ENCODE results near the gene MPI.
"Not testable (repeated sequence)": the region's sequence is repeated elsewhere in the genome, so short reads cannot be mapped to it uniquely, and the experiment has no call there.

MPI gene

DNA sequence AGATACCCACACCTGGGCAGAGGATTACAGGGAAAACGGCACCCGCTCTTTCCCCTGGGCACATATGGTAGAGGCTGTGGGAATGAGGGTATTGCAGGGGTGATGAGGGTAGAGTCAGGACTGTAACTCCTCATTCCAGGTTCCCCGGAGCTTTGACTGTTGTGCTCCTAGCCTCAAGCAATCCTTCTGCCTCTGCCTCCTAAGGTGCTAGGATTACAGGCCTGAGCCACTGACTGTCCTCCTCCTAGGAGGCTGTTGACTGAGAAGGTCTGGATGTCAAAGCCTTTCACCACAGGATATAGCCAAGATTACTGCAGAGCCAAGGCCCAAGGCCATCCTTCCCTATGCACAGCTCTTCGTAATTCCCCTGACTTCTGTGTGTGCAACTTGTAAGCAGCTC is 1.1 kb upstream of the MPI start:
- TF ChIP-seq, protein P1, sequence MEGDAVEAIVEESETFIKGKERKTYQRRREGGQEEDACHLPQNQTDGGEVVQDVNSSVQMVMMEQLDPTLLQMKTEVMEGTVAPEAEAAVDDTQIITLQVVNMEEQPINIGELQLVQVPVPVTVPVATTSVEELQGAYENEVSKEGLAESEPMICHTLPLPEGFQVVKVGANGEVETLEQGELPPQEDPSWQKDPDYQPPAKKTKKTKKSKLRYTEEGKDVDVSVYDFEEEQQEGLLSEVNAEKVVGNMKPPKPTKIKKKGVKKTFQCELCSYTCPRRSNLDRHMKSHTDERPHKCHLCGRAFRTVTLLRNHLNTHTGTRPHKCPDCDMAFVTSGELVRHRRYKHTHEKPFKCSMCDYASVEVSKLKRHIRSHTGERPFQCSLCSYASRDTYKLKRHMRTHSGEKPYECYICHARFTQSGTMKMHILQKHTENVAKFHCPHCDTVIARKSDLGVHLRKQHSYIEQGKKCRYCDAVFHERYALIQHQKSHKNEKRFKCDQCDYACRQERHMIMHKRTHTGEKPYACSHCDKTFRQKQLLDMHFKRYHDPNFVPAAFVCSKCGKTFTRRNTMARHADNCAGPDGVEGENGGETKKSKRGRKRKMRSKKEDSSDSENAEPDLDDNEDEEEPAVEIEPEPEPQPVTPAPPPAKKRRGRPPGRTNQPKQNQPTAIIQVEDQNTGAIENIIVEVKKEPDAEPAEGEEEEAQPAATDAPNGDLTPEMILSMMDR (IDR thresholded peaks at IDR 0.05; ENCODE audit: low read depth, low read length), result no peak
- no peak for DNase-seq (ENCODE audit: extremely low read depth, low read depth)

DNA sequence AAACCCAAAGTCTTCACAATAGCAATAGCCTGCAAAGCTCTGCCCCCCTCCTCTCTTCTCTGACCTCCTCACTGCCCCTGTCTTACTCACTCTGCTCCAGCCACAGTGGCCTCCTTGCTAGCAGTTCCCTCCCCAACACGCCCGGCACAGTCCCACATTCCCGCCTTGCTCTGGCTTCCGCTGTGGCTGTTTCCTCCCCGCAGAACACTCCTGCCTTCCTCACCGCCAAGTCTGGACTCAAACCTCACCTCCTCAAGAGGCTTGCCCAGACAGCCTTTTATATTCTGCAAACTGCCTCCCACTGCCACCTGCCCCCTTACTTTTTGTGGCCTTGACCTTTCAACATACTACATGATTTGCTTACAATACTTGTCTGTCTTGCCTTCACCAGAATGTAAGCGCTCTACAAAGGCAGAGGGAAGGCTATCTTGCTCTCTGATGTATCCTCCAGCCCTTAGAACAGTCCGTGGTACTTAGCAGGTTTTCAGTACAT is 406 bp upstream of the MPI start:
- TF ChIP-seq, protein P1 (IDR thresholded peaks at IDR 0.05; ENCODE audit: low read depth, low read length), result no peak
- no peak for DNase-seq (ENCODE audit: extremely low read depth, low read depth)

DNA sequence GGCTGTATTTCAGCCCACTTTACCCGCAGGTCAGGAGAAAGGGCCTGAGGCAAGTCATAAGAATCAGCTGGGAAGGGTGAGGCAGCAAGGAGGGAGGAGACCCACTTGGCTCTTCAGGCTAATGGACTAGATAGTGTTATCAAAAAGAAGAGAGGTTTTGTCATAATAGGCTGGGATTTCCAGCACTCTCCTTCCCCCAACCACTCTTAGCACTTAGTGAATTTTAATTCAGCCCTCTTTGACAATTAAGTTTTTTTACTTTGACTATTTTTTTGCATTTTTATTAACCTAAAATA is 771 bp downstream of the MPI start:
- DNase-seq (ENCODE audit: extremely low read depth, low read depth), result no peak
- TF ChIP-seq, protein P1 (IDR thresholded peaks at IDR 0.05; ENCODE audit: low read depth, low read length), result no peak

DNA sequence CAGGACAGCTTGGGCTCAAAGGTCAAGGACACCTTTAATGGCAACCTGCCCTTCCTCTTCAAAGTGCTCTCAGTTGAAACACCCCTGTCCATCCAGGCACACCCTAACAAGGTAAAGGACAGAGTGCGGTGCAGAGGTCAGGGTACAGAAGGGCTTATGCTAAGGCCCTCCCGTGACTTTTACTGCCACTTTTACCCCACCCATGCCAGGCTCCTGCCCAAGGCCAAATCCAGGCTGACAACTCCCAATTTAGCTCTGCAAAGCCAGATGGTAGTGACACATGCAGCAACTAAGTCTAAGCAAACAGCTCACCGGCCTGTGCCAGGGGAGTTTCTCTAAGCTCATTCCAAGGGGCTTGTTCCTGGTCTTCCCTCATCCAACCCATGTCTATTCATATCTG is 1.6 kb downstream of the MPI start:
- TF ChIP-seq, protein P1 (IDR thresholded peaks at IDR 0.05; ENCODE audit: low read depth, low read length), result no peak
- DNase-seq (ENCODE audit: extremely low read depth, low read depth), result no peak

DNA sequence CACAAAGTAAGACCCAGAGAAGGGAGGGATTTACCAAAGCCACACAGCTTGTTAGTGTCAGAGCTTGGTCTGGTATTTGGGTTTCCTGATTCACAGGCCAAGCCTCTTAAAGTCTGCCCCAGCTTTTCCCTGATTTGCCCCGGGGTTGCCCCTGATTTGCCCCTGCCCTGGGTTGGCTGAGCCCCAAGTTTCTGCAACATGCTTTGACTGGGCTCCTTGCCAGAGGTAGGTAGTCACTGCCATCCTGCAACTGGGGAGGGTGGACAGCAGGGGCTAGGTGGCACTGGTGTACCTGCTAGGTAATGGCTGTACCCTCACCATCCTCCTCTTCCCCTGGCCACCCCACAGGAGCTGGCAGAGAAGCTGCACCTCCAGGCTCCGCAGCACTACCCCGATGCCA is 2.5 kb downstream of the MPI start:
- DNase-seq (ENCODE audit: extremely low read depth, low read depth), result no peak

DNA sequence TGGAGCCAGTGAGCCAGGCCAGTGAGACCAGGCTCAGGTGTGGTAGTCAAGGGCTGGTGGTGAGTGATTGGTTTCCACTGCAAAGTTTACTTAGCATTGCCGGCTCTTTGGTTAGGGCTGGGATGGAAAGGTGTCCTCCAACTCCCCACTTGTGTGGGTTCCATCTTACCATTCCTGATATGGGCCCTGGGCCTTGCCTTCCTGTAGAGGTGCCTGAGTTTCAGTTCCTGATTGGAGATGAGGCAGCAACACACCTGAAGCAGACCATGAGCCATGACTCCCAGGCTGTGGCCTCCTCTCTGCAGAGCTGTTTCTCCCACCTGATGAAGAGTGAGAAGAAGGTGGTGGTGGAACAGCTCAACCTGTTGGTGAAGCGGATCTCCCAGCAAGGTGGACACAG is 3.1 kb downstream of the MPI start:
- TF ChIP-seq, protein P1 (IDR thresholded peaks at IDR 0.05; ENCODE audit: low read depth, low read length), result no peak
- no peak for DNase-seq (ENCODE audit: extremely low read depth, low read depth)

More for the DNA sequence above, 2.5 kb downstream of the MPI start:
- TF ChIP-seq, protein P1 (IDR thresholded peaks at IDR 0.05; ENCODE audit: low read depth, low read length), result no peak

DNA sequence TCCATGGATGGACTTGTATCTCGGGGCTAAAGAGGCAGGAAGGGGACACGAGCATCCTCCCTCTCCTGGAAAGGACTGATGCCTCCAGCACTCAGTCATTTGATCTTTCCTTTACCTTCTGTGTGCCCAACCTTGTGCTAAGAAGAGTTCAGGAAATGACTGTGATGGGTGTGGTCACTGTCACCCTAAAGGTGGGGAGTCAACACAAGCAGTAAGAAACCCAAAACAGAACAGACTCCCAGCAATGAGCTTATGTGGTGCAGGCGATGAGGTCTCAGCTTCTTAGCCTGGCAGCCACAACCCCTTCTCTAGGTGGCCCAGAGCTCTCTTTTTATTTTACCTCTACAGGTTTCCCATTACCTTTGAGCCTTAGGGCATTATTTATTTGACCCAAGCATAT is 3.8 kb downstream of the MPI start:
- TF ChIP-seq, protein P1 (IDR thresholded peaks at IDR 0.05; ENCODE audit: low read depth, low read length), result no peak
- DNase-seq (ENCODE audit: extremely low read depth, low read depth), result no peak

DNA sequence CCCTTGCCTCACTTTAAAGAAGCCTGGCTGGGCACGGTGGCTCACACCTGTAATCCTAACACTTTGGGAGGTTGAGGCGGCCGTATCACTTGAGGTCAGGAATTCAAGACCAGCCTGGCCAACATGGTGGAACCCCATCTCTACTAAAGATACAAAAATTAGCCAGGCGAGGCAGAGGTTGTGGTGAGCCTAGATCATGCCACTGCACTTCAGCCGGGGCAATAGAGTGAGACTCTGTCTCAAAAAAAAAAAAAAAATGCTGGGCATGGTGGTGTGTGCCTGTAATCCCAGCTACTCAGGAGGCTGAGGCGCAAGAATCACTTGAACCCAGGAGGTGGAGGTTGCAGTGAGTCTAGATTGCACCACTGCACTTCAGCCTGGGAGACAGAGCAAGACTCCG is 4.5 kb downstream of the MPI start:
- not testable (repeated sequence) for DNase-seq (ENCODE audit: extremely low read depth, low read depth)

Measured in AG09319 (cell line).